H9 (cell line): Measurements from ENCODE around the gene ATP6V0A4. TPM values are rescaled to one million over a fixed set of nuclear protein-coding genes. Genes with fewer than 3 reads are reported as not detected.

Experiments used
- DNase-seq: peaks from one replicate; pipeline ENCODE4 v3.0.0-alpha.2; 2017
- H2AFZ ChIP-seq: one replicate; pipeline ENCODE4 v1.6.1; 2013; ENCODE audit warnings: mild to moderate bottlenecking, low read length, control low read depth, moderate library complexity
- H2AK5ac ChIP-seq: 2 replicates; pipeline ENCODE4 v1.6.1; 2013; ENCODE audit warnings: low read length, control low read depth, mixed read lengths; ENCODE audit not compliant: insufficient read length
- H2BK120ac ChIP-seq: one replicate; pipeline ENCODE4 v1.6.1; 2013; ENCODE audit warnings: low read depth, mild to moderate bottlenecking, low read length, control low read depth, inconsistent platforms; ENCODE audit not compliant: poor library complexity, severe bottlenecking
- H2BK12ac ChIP-seq: 2 replicates; pipeline ENCODE4 v1.6.1; 2013; ENCODE audit warnings: low read length, control low read depth, mixed read lengths, low read depth; ENCODE audit not compliant: insufficient read length
- H2BK15ac ChIP-seq: 2 replicates; pipeline ENCODE4 v1.6.1; 2013; ENCODE audit warnings: low read depth, low read length, control low read depth
- H2BK20ac ChIP-seq: one replicate; pipeline ENCODE4 v1.6.1; 2013; ENCODE audit warnings: low read depth, mild to moderate bottlenecking, low read length, control low read depth, inconsistent platforms; ENCODE audit not compliant: poor library complexity, severe bottlenecking
- H2BK5ac ChIP-seq: 2 replicates; pipeline ENCODE4 v1.6.1; 2013; ENCODE audit warnings: low read length, control low read depth, mixed read lengths; ENCODE audit not compliant: insufficient read length
- H3K14ac ChIP-seq: 2 replicates; pipeline ENCODE4 v1.6.1; 2013; ENCODE audit warnings: low read length, control low read depth; ENCODE audit not compliant: insufficient read depth
- H3K18ac ChIP-seq: 2 replicates; pipeline ENCODE4 v1.6.1; 2013; ENCODE audit warnings: low read depth, mild to moderate bottlenecking, mixed read lengths, low read length, control low read depth; ENCODE audit not compliant: insufficient read length
- H3K23ac ChIP-seq: 2 replicates; pipeline ENCODE4 v1.6.1; 2013; ENCODE audit warnings: low read length, control low read depth, mixed read lengths, low read depth; ENCODE audit not compliant: insufficient read length
- H3K23me2 ChIP-seq: 2 replicates; pipeline ENCODE4 v1.6.1; 2013; ENCODE audit warnings: low read depth, mild to moderate bottlenecking, mixed read lengths, low read length, control low read depth; ENCODE audit not compliant: insufficient read length, poor library complexity, severe bottlenecking
- H3K27ac ChIP-seq: 2 replicates; pipeline ENCODE4 v1.5.1; 2013; ENCODE audit warnings: low read length, control low read depth, mixed read lengths, low read depth; ENCODE audit not compliant: insufficient read length
- H3K27me3 ChIP-seq: 2 replicates; pipeline ENCODE4 v1.6.1; 2013; ENCODE audit warnings: low read length, control low read depth, inconsistent platforms; ENCODE audit not compliant: insufficient read depth
- H3K4ac ChIP-seq: 2 replicates; pipeline ENCODE4 v1.6.1; 2013; ENCODE audit warnings: low read depth, mild to moderate bottlenecking, control low read depth, inconsistent platforms, low read length, moderate library complexity
- H3K4me1 ChIP-seq: 2 replicates; pipeline ENCODE4 v1.6.1; 2013; ENCODE audit warnings: low read length, control low read depth, inconsistent platforms; ENCODE audit not compliant: insufficient read depth
- H3K4me2 ChIP-seq: 2 replicates; pipeline ENCODE4 v1.6.1; 2013; ENCODE audit warnings: low read length, control low read depth, mixed read lengths; ENCODE audit not compliant: insufficient read length, insufficient read depth
- H3K56ac ChIP-seq: 2 replicates; pipeline ENCODE4 v1.6.1; 2013; ENCODE audit warnings: low read depth, mild to moderate bottlenecking, mixed read lengths, low read length, control low read depth; ENCODE audit not compliant: insufficient read length
- H3K79me1 ChIP-seq: 2 replicates; pipeline ENCODE4 v1.6.1; 2013; ENCODE audit warnings: low read depth, mild to moderate bottlenecking, moderate library complexity, low read length, control low read depth, inconsistent platforms; ENCODE audit not compliant: insufficient read depth, poor library complexity, severe bottlenecking
- H3K79me2 ChIP-seq: 2 replicates; pipeline ENCODE4 v1.6.1; 2013; ENCODE audit warnings: low read length, control low read depth, inconsistent platforms; ENCODE audit not compliant: insufficient read depth
- H3K9ac ChIP-seq: 2 replicates; pipeline ENCODE4 v1.6.1; 2013; ENCODE audit warnings: low read length, control low read depth, mixed read lengths; ENCODE audit not compliant: insufficient read length; ENCODE audit errors: extremely low read depth
- H3K9me3 ChIP-seq: one replicate; pipeline ENCODE4 v1.6.1; 2013; ENCODE audit warnings: low read depth, low read length, inconsistent platforms; ENCODE audit not compliant: control insufficient read depth
- H3T11ph ChIP-seq: one replicate; pipeline ENCODE4 v1.6.1; 2013; ENCODE audit warnings: mild to moderate bottlenecking, low read length, control low read depth, inconsistent platforms
- H4K20me1 ChIP-seq: one replicate; pipeline ENCODE4 v1.6.1; 2013; ENCODE audit not compliant: control insufficient read depth, insufficient read length, insufficient read depth
- H4K5ac ChIP-seq: 2 replicates; pipeline ENCODE4 v1.6.1; 2013; ENCODE audit warnings: low read depth, mild to moderate bottlenecking, mixed read lengths, low read length, control low read depth; ENCODE audit not compliant: insufficient read length
- H4K8ac ChIP-seq: replicated peaks from 2 replicates; pipeline ENCODE4 v1.6.1; 2013; ENCODE audit warnings: low read length, control low read depth, mixed read lengths, low read depth; ENCODE audit not compliant: insufficient read length
- H4K91ac ChIP-seq: 2 replicates; pipeline ENCODE4 v1.6.1; 2013; ENCODE audit warnings: low read depth, mild to moderate bottlenecking, moderate library complexity, mixed read lengths, low read length, control low read depth; ENCODE audit not compliant: insufficient read length
- H3K27ac Mint-ChIP-seq, 3 experiments: 2 replicates in 2 of 3; 3 replicates in 1 of 3; pipeline ENCODE4 v1.8.0; 2020 to 2021; ENCODE audit warnings: mixed read lengths in 3 of 3, mild to moderate bottlenecking in 1 of 3, moderate library complexity in 1 of 3
- H3K27me3 Mint-ChIP-seq: 2 replicates; pipeline ENCODE4 v1.8.0; 2021; ENCODE audit warnings: low read depth, mild to moderate bottlenecking, moderate library complexity, mixed read lengths
- H3K36me3 Mint-ChIP-seq, 3 experiments: 2 replicates in 2 of 3; 3 replicates in 1 of 3; pipeline ENCODE4 v1.8.0; 2020 to 2021; ENCODE audit warnings: low read depth in 3 of 3, mixed read lengths in 3 of 3; ENCODE audit not compliant: insufficient read depth in 1 of 3
- H3K4me1 Mint-ChIP-seq, 2 experiments: 2 replicates each; pipeline ENCODE4 v1.8.0; 2020; ENCODE audit warnings: mixed read lengths in 2 of 2
- H3K4me3 Mint-ChIP-seq, 2 experiments: 2 replicates in 1 of 2; 3 replicates in 1 of 2; pipeline ENCODE4 v1.8.0; 2020 to 2021; ENCODE audit warnings: mild to moderate bottlenecking in 2 of 2, mixed read lengths in 2 of 2, moderate library complexity in 1 of 2
- H3K9me3 Mint-ChIP-seq, 2 experiments: 2 replicates in 1 of 2; 3 replicates in 1 of 2; pipeline ENCODE4 v1.8.0; 2020; ENCODE audit warnings: mild to moderate bottlenecking in 2 of 2, mixed read lengths in 2 of 2, moderate library complexity in 1 of 2
- WGBS: extraction: QIAGEN DNeasy Blood & Tissue Kit; methylation state at CpG from one replicate; pipeline ENCODE4 v1.1.7; 2013; ENCODE audit warnings: missing lambda C conversion rate, low lambda C conversion rate, mixed read lengths; ENCODE audit not compliant: insufficient read length; ENCODE audit errors: extremely low coverage; 5-methylcytosine and 5-hydroxymethylcytosine counted together
- total RNA-seq: library from RNA; stranded (reverse); gene quantifications from 2 replicates; pipeline ENCODE4 v1.2.1, GENCODE V29; 2021
- TF ChIP-seq, protein P1 (sequence below): fragments of 200-600 bp; sonication (generic); conservative IDR thresholded peaks from 3 replicates; pipeline ENCODE4 v1.8.0; 2021; ENCODE audit warnings: antibody characterized with exemption, mild to moderate bottlenecking

ATP6V0A4 gene
- total RNA-seq, 1 experiment from 2014 or later: 0.79 TPM

- no peak overlapping the region for H3K27ac ChIP-seq
- no peaks in the 10 kb centered on the region for H3K4me1 ChIP-seq
- no peak for DNase-seq
- H3K79me2 ChIP-seq: no peaks in the 10 kb centered on the region
- no peak overlapping the region for H3K4ac ChIP-seq
- no peak overlapping the region for H3K4me2 ChIP-seq
- H2BK120ac ChIP-seq: no peak overlapping the region
- no peak overlapping the region for H3K4me3 Mint-ChIP-seq
- TF ChIP-seq, protein P1, sequence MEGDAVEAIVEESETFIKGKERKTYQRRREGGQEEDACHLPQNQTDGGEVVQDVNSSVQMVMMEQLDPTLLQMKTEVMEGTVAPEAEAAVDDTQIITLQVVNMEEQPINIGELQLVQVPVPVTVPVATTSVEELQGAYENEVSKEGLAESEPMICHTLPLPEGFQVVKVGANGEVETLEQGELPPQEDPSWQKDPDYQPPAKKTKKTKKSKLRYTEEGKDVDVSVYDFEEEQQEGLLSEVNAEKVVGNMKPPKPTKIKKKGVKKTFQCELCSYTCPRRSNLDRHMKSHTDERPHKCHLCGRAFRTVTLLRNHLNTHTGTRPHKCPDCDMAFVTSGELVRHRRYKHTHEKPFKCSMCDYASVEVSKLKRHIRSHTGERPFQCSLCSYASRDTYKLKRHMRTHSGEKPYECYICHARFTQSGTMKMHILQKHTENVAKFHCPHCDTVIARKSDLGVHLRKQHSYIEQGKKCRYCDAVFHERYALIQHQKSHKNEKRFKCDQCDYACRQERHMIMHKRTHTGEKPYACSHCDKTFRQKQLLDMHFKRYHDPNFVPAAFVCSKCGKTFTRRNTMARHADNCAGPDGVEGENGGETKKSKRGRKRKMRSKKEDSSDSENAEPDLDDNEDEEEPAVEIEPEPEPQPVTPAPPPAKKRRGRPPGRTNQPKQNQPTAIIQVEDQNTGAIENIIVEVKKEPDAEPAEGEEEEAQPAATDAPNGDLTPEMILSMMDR: no peak
- H4K91ac ChIP-seq: no peak overlapping the region
- H3K23me2 ChIP-seq: no peaks in the 10 kb centered on the region
- no peak overlapping the region for H2BK15ac ChIP-seq
- H2BK5ac ChIP-seq: no peak overlapping the region
- H4K8ac ChIP-seq: no peak overlapping the region
- H2BK12ac ChIP-seq: no peak overlapping the region
- WGBS: no CpG with 5 or more reads among the region's 4 CpGs
- no peak overlapping the region for H3K56ac ChIP-seq
- H2BK20ac ChIP-seq: no peak overlapping the region
- H2AFZ ChIP-seq: no peak overlapping the region
- H3K27me3 Mint-ChIP-seq: peaks cover 1% of the 10 kb centered on the region; the same call in 1 of the 2 replicates
- H3K18ac ChIP-seq: no peak overlapping the region
- H3K9me3 ChIP-seq: no peaks in the 10 kb centered on the region
- H3K9ac ChIP-seq: no peak overlapping the region
- no peak overlapping the region for H4K5ac ChIP-seq
- H2AK5ac ChIP-seq: no peak overlapping the region
- no peaks in the 10 kb centered on the region for H3K79me1 ChIP-seq
- H3T11ph ChIP-seq: no peak overlapping the region
- no peak overlapping the region for H3K14ac ChIP-seq
- H4K20me1 ChIP-seq: no peaks in the 10 kb centered on the region
- no peak overlapping the region for H3K23ac ChIP-seq
- peaks cover 33 to 34% of the 10 kb centered on the region in 2 experiments for H3K4me1 Mint-ChIP-seq
- H3K27ac Mint-ChIP-seq: no peak overlapping the region
- H3K36me3 Mint-ChIP-seq: no peaks in the 10 kb centered on the region
- no peaks in the 10 kb centered on the region for H3K9me3 Mint-ChIP-seq
- no peaks in the 10 kb centered on the region for H3K27me3 ChIP-seq
These were observed 41.3 kb downstream of the ATP6V0A4 start for GRCh38 chr7:138756591-138757242.
